ENCODE results near the gene CAMKV. TPM values are rescaled to one million over a fixed set of nuclear protein-coding genes. Genes with fewer than 3 reads are reported as not detected.

Gene CAMKV
- total RNA-seq, 1 experiment from 2014 or later = 0.10 TPM

DNA sequence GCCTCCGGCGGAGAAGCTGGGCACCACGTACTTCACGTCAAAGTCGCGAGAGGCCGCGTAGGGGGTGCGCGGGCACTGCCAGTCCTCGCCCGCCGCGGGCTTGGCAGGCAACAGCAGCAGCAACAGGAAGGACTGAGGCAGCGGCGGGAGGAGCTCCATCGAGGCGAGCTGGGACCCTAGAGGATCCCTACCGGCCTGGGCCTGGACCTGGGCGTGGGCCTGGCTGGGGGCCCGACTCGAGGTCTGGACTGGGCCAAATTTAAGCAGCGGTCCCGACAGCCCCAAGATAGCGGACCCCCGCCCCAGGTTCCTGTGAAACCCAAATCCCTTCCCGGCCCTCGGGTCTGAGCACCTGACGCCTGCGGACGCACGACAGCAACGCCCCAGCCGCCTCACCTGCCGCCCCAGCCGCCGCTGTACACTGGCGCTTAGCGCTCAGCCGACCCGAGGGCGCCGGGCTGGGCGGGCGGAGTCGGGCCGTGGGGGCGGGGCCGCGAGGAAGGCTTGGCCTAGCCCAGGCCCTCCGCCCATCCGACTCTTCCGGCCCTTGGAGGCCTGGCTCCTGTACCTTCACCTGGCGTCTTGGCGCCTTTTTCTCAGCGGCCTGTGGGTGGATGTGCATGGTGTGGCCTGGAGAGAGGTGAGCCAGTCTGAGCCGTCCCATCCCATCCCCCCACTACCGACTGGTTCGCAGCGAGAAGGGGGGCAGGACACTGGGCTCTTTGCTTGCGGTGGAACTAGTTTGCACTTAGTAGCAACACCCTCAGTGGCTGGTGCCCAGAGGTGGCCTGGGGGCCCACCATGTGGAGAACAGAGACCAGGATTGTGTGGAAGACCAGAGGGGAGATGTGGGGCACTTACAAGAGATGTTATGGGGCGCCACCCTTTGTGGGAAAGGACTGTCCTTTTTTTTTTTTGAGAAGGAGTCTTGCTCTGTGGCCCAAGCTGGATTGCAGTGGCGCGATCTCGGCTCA, 34.0 kb upstream of the CAMKV start, which contains the start of gene MST1R:
TSS of gene MST1R (minus strand) at position 423 of the 974 bp plus-strand sequence. CDS start at position 159, 264 bp downstream.
- Histone ChIP-seq H3K36me3 (ENCODE audit: control insufficient read depth in 1 of 2, insufficient read depth in 2 of 2, low read length in 2 of 2) (peaks cover 0 to 3% of the 10 kb centered on the region in 2 experiments; a peak in 1 of 4 replicates), H3K9me3 (ENCODE audit: control insufficient read depth in 1 of 2, insufficient read depth in 1 of 2, low read depth in 1 of 2, low read length in 2 of 2) (no peaks in the 10 kb centered on the region), H3K4me1 (ENCODE audit: control insufficient read depth in 1 of 2, insufficient read depth in 2 of 2, low read length in 2 of 2) (peaks cover 60 to 76% of the 10 kb centered on the region in 2 experiments), H3K4me3 (replicated peaks in 1 of 2; ENCODE audit: low read depth in 1 of 2, low read length in 2 of 2) (peak within 1 kb of the TSS; percentile 75 to 79), H3K9me2 (ENCODE audit: insufficient read depth) (no peaks in the 10 kb centered on the region), H2AFZ (ENCODE audit: low read depth, low read length, poor library complexity, severe bottlenecking) (no peak within 1 kb of the TSS), H3K9ac (ENCODE audit: low read length) (peak within 1 kb of the TSS; percentile 96), H3K27ac (ENCODE audit: low read depth, low read length) (peak within 1 kb of the TSS; percentile 89), H4K20me1 (ENCODE audit: insufficient read depth) (no peaks in the 10 kb centered on the region), H3K79me2 (ENCODE audit: insufficient read depth, low read length) (peaks cover 63% of the 10 kb centered on the region), H3K27me3 (ENCODE audit: insufficient read depth, low read length) (no peaks in the 10 kb centered on the region), H3K4me2 (ENCODE audit: low read length) (peak within 1 kb of the TSS; percentile 97)
- ChIA-PET RAD21 (ENCODE audit: low non-redundant PET in 1 of 2, low total read pairs in 2 of 2, uncharacterized antibody in 2 of 2, unreplicated experiment in 2 of 2) (no interaction called here), CTCF (interaction anchor here (0.6 to 2.4 kb wide), 2 partner anchors 101 kb away, joined by 3 to 9 read pairs; partner anchors contain the start of gene INKA1), POLR2A (interaction anchor here (1.4 to 5.5 kb wide), 3 partner anchors 22 to 101 kb away, joined by 3 to 43 read pairs (median 12); partner anchors contain the start of genes INKA1 and MON1A)
- ATAC-seq = peak; percentile 74
- DNase-seq (ENCODE audit: low read depth, low spot score) = peak; percentile 95
- BruUV-seq (replicated peaks) = TSS peak; percentile 81
- intact Hi-C loops (cut with micrococcal nuclease) = no loop called here
- TF ChIP-seq YY1 (IDR thresholded peaks at IDR 0.05; ENCODE audit: extremely low read depth, insufficient replicate concordance, low read depth, low read length) = peak; percentile 69
- peak; percentile 82 for TF ChIP-seq POLR2A (IDR thresholded peaks at IDR 0.05; ENCODE audit: borderline replicate concordance, extremely low read depth, insufficient read depth, insufficient read length)
- TF ChIP-seq EZH2 (IDR thresholded peaks at IDR 0.05) = no peak
- TF ChIP-seq EGR1 (IDR thresholded peaks at IDR 0.05; ENCODE audit: low read depth) = no peak
- peak; percentile 30 for TF ChIP-seq TCF7L2 (IDR thresholded peaks at IDR 0.05; ENCODE audit: borderline replicate concordance, extremely low read depth, insufficient read depth, insufficient read length)
- TF ChIP-seq CEBPB (IDR thresholded peaks at IDR 0.05; ENCODE audit: low read depth) = no peak
- TF ChIP-seq, protein P1, sequence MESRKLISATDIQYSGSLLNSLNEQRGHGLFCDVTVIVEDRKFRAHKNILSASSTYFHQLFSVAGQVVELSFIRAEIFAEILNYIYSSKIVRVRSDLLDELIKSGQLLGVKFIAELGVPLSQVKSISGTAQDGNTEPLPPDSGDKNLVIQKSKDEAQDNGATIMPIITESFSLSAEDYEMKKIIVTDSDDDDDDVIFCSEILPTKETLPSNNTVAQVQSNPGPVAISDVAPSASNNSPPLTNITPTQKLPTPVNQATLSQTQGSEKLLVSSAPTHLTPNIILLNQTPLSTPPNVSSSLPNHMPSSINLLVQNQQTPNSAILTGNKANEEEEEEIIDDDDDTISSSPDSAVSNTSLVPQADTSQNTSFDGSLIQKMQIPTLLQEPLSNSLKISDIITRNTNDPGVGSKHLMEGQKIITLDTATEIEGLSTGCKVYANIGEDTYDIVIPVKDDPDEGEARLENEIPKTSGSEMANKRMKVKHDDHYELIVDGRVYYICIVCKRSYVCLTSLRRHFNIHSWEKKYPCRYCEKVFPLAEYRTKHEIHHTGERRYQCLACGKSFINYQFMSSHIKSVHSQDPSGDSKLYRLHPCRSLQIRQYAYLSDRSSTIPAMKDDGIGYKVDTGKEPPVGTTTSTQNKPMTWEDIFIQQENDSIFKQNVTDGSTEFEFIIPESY (IDR thresholded peaks at IDR 0.05; ENCODE audit: extremely low read depth, insufficient replicate concordance, low read length) = peak; percentile 14
- TF ChIP-seq ZFX (IDR thresholded peaks at IDR 0.05) = peak; percentile 88
- no peak for TF ChIP-seq ELF1 (IDR thresholded peaks at IDR 0.05; ENCODE audit: borderline replicate concordance, low read depth)
- TF ChIP-seq, protein P2, sequence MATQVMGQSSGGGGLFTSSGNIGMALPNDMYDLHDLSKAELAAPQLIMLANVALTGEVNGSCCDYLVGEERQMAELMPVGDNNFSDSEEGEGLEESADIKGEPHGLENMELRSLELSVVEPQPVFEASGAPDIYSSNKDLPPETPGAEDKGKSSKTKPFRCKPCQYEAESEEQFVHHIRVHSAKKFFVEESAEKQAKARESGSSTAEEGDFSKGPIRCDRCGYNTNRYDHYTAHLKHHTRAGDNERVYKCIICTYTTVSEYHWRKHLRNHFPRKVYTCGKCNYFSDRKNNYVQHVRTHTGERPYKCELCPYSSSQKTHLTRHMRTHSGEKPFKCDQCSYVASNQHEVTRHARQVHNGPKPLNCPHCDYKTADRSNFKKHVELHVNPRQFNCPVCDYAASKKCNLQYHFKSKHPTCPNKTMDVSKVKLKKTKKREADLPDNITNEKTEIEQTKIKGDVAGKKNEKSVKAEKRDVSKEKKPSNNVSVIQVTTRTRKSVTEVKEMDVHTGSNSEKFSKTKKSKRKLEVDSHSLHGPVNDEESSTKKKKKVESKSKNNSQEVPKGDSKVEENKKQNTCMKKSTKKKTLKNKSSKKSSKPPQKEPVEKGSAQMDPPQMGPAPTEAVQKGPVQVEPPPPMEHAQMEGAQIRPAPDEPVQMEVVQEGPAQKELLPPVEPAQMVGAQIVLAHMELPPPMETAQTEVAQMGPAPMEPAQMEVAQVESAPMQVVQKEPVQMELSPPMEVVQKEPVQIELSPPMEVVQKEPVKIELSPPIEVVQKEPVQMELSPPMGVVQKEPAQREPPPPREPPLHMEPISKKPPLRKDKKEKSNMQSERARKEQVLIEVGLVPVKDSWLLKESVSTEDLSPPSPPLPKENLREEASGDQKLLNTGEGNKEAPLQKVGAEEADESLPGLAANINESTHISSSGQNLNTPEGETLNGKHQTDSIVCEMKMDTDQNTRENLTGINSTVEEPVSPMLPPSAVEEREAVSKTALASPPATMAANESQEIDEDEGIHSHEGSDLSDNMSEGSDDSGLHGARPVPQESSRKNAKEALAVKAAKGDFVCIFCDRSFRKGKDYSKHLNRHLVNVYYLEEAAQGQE (IDR thresholded peaks at IDR 0.05; ENCODE audit: low read depth) = no peak
- TF ChIP-seq JUND (IDR thresholded peaks at IDR 0.05) = no peak
- TF ChIP-seq POLR2AphosphoS5 (IDR thresholded peaks at IDR 0.05; ENCODE audit: low read depth, low read length) = peak; percentile 99
- no peak for TF ChIP-seq ZNF274 (IDR thresholded peaks at IDR 0.05; ENCODE audit: low read depth, low read length)
- TF ChIP-seq CBX3 (IDR thresholded peaks at IDR 0.05; ENCODE audit: low read depth) = no peak
